GF-D8 (cell line): Measurements from ENCODE around the gene ZC2HC1C.
"Not testable (repeated sequence)": the region's sequence is repeated elsewhere in the genome, so short reads cannot be mapped to it uniquely, and the experiment has no call there.

Experiments
- DNase-seq: peaks from one replicate; lab custom pipeline; 2025; lab: John Stamatoyannopoulos, UW

ZC2HC1C gene

GRCh38 chr14:75054421-75054820, 15.0 kb upstream of the ZC2HC1C start:
- no peak for DNase-seq

GRCh38 chr14:75059642-75060041, 9.8 kb upstream of the ZC2HC1C start:
- DNase-seq: no peak

- DNase-seq: no peak
These were observed 9.0 kb upstream of the ZC2HC1C start for GRCh38 chr14:75060420-75060819.

- DNase-seq: no peak
These were observed 6.4 kb upstream of the ZC2HC1C start for GRCh38 chr14:75063013-75063412.

- peak; percentile 42 for DNase-seq
These were observed 5.8 kb upstream of the ZC2HC1C start, which contains the start of gene ACYP1 for GRCh38 chr14:75063491-75064204. Gene ACYP1, minus strand, starts transcription at chr14:75064024. Its CDS starts 471 bp downstream, at chr14:75063553.

GRCh38 chr14:75064205-75064567, 5.3 kb upstream of the ZC2HC1C start:
- DNase-seq: no peak

GRCh38 chr14:75066691-75067090, 2.8 kb upstream of the ZC2HC1C start:
- DNase-seq: no peak

- DNase-seq: no peak
These were observed 2.2 kb upstream of the ZC2HC1C start for GRCh38 chr14:75067212-75067611.

GRCh38 chr14:75067765-75068164, 1.7 kb upstream of the ZC2HC1C start:
- not testable (repeated sequence) for DNase-seq

- no peak for DNase-seq
These were observed 934 bp upstream of the ZC2HC1C start for GRCh38 chr14:75068294-75069120.

GRCh38 chr14:75069811-75070145, 337 bp downstream of the ZC2HC1C start:
- no peak for DNase-seq

- DNase-seq: no peak
These were observed 942 bp downstream of the ZC2HC1C start for GRCh38 chr14:75070383-75070782.

GRCh38 chr14:75077794-75078193, 8.4 kb downstream of the ZC2HC1C start:
- no peak for DNase-seq

- no peak for DNase-seq
These were observed 10.1 kb downstream of the ZC2HC1C start for GRCh38 chr14:75079521-75079920.

- no peak for DNase-seq
These were observed 12.3 kb downstream of the ZC2HC1C start for GRCh38 chr14:75081660-75082229.

- no peak for DNase-seq
These were observed 13.8 kb downstream of the ZC2HC1C start for GRCh38 chr14:75083271-75083670.

GRCh38 chr14:75084513-75084912, 15.1 kb downstream of the ZC2HC1C start:
- no peak for DNase-seq

- DNase-seq: no peak
These were observed 18.7 kb downstream of the ZC2HC1C start for GRCh38 chr14:75088153-75088552.

GRCh38 chr14:75088566-75089373, 19.3 kb downstream of the ZC2HC1C start:
- no peak for DNase-seq

GRCh38 chr14:75090353-75090752, 20.9 kb downstream of the ZC2HC1C start:
- no peak for DNase-seq

GRCh38 chr14:75091251-75091650, 21.8 kb downstream of the ZC2HC1C start:
- DNase-seq: no peak

- no peak for DNase-seq
These were observed 23.3 kb downstream of the ZC2HC1C start for GRCh38 chr14:75092698-75093097.
